Measurements from ENCODE around the gene SP3.
"Not testable (repeated sequence)": the region's sequence is repeated elsewhere in the genome, so short reads cannot be mapped to it uniquely, and the experiment has no call there.

SP3 gene

GRCh38 chr2:173941567-173941966, 23.6 kb downstream of the SP3 start:
- no peak for DNase-seq

- no peak for DNase-seq
These were observed 24.8 kb downstream of the SP3 start for GRCh38 chr2:173940208-173941020.

- DNase-seq: no peak
These were observed 26.3 kb downstream of the SP3 start for GRCh38 chr2:173938700-173939384.

- no peak for DNase-seq
These were observed 29.9 kb downstream of the SP3 start for GRCh38 chr2:173935305-173935704.

- peak; percentile 24 for DNase-seq
These were observed 30.3 kb downstream of the SP3 start for GRCh38 chr2:173934895-173935294.

- DNase-seq: no peak
These were observed 33.4 kb downstream of the SP3 start for GRCh38 chr2:173931751-173932150.

GRCh38 chr2:173929441-173929840, 35.7 kb downstream of the SP3 start:
- no peak for DNase-seq

- no peak for DNase-seq
These were observed 38.3 kb downstream of the SP3 start for GRCh38 chr2:173926875-173927274.

GRCh38 chr2:173924285-173924684, 40.9 kb downstream of the SP3 start:
- no peak for DNase-seq

- no peak for DNase-seq
These were observed 42.4 kb downstream of the SP3 start for GRCh38 chr2:173922760-173923159.

GRCh38 chr2:173922068-173922467, 43.1 kb downstream of the SP3 start:
- DNase-seq: no peak

- no peak for DNase-seq
These were observed 50.9 kb downstream of the SP3 start for GRCh38 chr2:173914055-173914927.

- DNase-seq: no peak
These were observed 55.3 kb downstream of the SP3 start for GRCh38 chr2:173909846-173910245.

- DNase-seq: no peak
These were observed 58.5 kb downstream of the SP3 start for GRCh38 chr2:173906626-173907025.

GRCh38 chr2:173903601-173904394, 61.4 kb downstream of the SP3 start:
- no peak for DNase-seq

GRCh38 chr2:173898996-173899395, 66.2 kb downstream of the SP3 start:
- no peak for DNase-seq

GRCh38 chr2:173898178-173898668, 67.0 kb downstream of the SP3 start:
- DNase-seq: no peak

- no peak for DNase-seq
These were observed 68.4 kb downstream of the SP3 start for GRCh38 chr2:173896755-173897154.

GRCh38 chr2:173892341-173892740, 72.8 kb downstream of the SP3 start:
- DNase-seq: no peak

GRCh38 chr2:173891315-173892037, 73.7 kb downstream of the SP3 start:
- no peak for DNase-seq

GRCh38 chr2:173889464-173889863, 75.7 kb downstream of the SP3 start:
- not testable (repeated sequence) for DNase-seq

GRCh38 chr2:173886613-173887012, 78.6 kb downstream of the SP3 start:
- no peak for DNase-seq
